ENCODE measurements around the gene SNX9.

SNX9 gene

GRCh38 chr6:157982563-157983405 lies 159.7 kb downstream of the SNX9 start:
- DNase-seq = no peak

GRCh38 chr6:157983406-157984119 lies 160.5 kb downstream of the SNX9 start:
- DNase-seq = no peak

GRCh38 chr6:157984128-157984527 lies 161.1 kb downstream of the SNX9 start:
- DNase-seq = no peak

GRCh38 chr6:157984686-157985225 lies 161.7 kb downstream of the SNX9 start:
- peak in 1 of 2 donors; percentile 22 for DNase-seq

- no peak for DNase-seq
Observed at GRCh38 chr6:157985378-157986155, 162.5 kb downstream of the SNX9 start.

DNA sequence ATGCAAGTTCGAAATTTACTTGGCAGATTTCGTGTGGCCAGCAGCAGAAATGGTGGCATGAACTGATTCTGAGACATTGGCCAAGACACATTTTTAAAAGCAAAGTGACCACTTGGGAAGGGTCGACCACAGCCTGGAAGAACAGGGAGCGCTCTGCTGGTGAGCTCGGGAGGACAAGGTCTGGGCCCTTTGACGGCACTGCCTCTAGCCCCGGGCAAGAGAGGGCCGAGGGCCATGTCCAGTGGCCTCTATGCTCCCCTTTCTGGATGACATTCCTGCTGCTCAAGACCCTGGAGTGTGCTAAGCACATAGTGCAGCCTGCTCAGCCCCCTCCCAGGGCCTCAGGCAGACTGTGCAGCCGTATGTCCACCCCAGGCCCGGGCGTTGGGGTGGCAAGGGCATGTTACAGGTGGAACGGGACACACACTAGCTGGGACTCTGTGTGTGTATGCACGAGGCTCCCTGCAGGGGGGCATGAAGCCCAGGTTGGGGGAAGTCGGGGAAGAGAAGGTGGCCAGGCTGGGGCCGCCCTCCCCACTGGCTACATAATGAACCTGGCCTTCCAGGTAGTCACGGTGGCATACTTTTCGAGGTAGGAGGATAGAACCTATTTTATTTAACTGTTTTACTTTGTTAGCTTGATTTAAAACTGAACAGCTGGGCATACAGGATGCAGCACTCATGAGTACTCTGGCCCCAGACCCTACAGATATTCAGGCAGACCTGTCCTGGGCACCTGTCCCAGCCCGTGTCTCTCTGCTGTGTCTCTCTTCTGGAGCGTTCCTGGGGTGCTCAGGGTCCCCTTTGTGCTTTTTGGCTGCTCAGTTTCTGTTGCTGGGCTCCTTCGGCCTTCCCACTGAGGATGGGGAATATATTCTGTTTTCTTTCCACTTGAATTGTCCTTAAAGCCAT lies 165.0 kb downstream of the SNX9 start:
- no peak for DNase-seq

DNA sequence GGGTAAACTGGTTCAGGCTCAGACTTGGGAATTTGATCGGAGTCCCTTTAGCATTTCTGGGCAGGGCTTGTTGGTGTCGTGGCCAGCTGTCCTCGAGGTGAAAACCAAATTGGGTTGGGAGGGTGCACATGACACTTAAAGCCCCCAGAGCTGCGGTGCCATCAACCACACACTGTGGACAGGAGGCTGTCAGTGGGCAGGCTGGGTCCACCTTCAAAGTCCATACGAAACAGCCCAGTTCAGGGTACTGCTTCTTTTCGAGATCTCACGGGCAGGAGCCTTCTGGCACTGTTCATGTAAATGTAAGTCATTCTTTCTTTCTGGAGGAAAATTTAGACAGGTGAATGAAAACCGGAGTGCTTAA lies 165.6 kb downstream of the SNX9 start:
- DNase-seq = no peak

DNA sequence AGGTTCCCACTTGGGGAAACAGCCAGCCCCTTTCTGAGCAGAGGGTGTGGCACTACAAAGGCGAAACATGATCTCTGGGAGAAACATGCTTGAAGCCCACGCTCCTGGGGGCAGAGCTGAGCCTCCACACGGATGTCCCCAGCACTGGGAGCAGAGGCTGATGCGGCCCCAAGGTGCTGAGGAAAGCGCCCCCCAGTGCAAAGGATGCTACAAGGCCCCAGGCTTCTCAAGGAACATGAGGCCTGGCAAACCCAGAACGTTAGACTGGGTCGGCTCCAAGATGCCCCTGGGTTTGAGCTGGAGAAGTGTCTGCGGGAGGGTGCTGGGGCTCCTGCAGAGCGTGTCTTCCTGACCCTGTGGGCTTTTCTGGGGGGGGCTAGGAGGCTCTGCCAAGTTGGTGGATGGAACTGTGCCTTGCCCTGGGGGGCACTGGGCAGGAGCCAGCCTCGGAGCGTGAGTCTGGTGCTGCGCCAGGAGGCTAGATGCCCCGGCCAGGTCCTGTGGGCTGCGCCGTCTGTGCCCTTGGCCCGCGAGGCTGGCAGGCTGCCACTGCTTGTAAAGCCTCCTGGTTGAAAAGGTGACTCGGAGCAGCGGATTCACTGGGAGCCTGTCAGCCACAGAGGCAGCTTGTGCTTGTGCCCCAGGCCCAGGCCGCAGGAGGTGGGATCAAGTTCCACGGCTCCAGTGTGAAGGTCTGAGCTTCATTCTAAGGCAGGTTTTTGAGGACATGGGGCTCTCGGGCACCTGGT lies 166.7 kb downstream of the SNX9 start:
- peak in 1 of 2 donors; percentile 32 for DNase-seq

GRCh38 chr6:157990321-157991066 lies 167.4 kb downstream of the SNX9 start:
- DNase-seq = peak; percentile 32 to 35

DNA sequence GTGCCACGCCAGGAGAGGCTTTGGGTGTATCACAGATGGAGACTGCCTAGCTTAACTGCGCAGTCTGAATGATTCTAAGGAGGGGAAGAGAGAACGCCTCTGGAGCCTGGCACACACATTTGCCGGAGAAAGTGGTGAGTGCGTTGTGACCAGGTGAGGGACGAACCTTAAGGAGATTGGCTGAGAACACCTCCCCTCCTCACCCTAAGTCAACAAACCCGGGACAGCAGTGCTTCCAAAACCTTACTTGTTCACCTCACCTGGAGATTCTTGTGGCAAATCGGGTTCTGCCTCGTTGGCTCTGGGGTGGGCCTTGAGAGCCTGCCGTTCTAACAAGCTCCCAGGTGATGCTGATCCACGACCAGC lies 168.0 kb downstream of the SNX9 start:
- no peak for DNase-seq

DNA sequence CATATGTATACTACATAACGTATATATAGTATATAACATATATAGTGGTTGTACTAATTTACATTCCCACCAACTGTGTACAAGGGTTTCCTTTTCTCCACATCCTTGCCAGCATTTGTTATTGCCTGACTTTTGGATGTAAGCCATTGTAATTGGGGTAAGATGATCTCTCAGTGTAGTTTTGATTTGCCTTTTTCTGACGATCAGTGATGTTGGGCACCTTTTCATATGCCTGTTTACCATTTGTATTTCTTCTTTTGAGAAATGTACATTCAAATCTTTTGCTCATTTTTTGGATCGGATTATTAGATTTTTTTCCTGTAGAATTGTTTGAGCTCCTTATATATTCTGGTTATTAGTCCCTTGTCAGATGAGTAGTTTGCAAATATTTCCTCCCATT lies 170.0 kb downstream of the SNX9 start:
- DNase-seq = no peak

DNA sequence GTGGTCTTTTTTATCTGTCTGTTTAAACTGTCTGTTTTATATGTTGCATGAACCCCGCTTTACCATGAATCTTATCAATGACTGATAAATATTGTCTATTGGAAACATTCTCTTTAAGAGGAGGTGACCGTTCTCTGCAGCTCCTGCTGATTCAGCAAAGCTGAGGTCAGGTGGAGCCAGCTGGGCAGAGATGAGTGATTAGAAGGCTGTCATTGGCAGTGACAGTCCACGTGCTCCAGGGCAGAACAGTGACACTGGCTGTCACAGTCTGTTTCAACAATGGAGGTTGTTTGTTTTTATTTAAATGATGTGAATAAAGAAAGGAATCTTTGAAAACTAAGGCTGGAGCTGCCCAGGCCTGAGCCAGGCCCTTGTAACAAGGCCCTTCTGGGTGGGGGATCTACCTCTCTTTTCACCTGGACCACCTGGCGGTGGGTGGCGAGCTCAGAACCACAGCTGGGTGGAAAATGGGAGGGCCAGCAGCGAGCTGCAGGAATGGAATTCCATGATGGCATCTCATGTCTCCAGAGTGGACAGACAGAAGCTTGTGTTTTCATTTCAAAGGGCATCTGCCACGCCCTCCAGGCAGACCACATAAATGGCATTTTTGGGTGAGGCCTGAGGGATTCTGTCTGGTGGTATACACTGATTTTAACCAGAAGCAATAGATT lies 171.2 kb downstream of the SNX9 start:
- DNase-seq = no peak

Measured in stimulated activated CD4-positive, alpha-beta T cell treated with anti-CD3 and anti-CD28 coated beads, Interleukin-2, amount 100 ng/mL, for 24 hours (primary cell).